A549 (cell line): ENCODE data around the gene CIAO2B. TPM values are rescaled to one million over a fixed set of nuclear protein-coding genes. Genes with fewer than 3 reads are reported as not detected.

ENCODE experiments used
- ATAC-seq, 2 experiments: fragments of 200-7000 bp in 1 of 2; fragments of >200 bp in 1 of 2; cut with Nextera tagmentation in 1 of 2; cut with Tn5 transposase in 1 of 2; 3 replicates each; pipeline versions ENCODE4 v1.8.0 to v1.9.1; 2018 to 2020; ENCODE audit warnings: mild to moderate bottlenecking in 1 of 2, moderate library complexity in 1 of 2
- CTCF ChIA-PET: fragments of 300-600 bp; sonication (Branson Sonifier 250); formaldehyde crosslinking; extraction: SDS; loops from one replicate; lab custom pipeline; 2021; ENCODE audit warnings: antibody characterized with exemption, inconsistent platforms; lab: Yijun Ruan, JAX
- POLR2A ChIA-PET: fragments of 350-600 bp; formaldehyde crosslinking; extraction: SDS; loops from one replicate; lab custom pipeline; 2021; ENCODE audit warnings: antibody characterized with exemption, inconsistent platforms; lab: Yijun Ruan, JAX
- DNase-seq, 2 experiments: peaks; one replicate each; pipeline versions ENCODE4 v3.0.0 to v3.0.0-alpha.2; 2011 to 2016; ENCODE audit warnings: low read depth in 1 of 2, low spot score in 1 of 2
- FAIRE-seq: peaks from 2 replicates; lab custom pipeline; 2011; peaks lifted over from hg19 to GRCh38; lab: Jason Lieb, UNC
- H3K27ac ChIP-seq, 2 experiments: fragments of >200 bp; sonication (Bioruptor Twin); formaldehyde crosslinking; 3 replicates each; pipeline ENCODE4 v1.5.1; 2016 to 2017
- H3K4me1 ChIP-seq: fragments of >200 bp; sonication (Bioruptor Twin); formaldehyde crosslinking; 3 replicates; pipeline ENCODE4 v1.6.1; 2016
- H3K4me2 ChIP-seq: fragments of >200 bp; sonication (Bioruptor Twin); formaldehyde crosslinking; 3 replicates; pipeline ENCODE4 v1.6.1; 2016
- H3K4me3 ChIP-seq: fragments of >200 bp; sonication (Bioruptor Twin); formaldehyde crosslinking; 3 replicates; pipeline ENCODE4 v1.5.1; 2016
- H3K9me3 ChIP-seq: fragments of >200 bp; sonication (Bioruptor Twin); formaldehyde crosslinking; 3 replicates; pipeline ENCODE4 v1.6.1; 2016
- CBX2 ChIP-seq: fragments of 200-600 bp; sonication (generic); IDR thresholded peaks from 2 replicates; pipeline ENCODE4 v1.6.1; 2016; ENCODE audit warnings: low read depth, mild to moderate bottlenecking, borderline replicate concordance
- CHD2 ChIP-seq: fragments of 150-350 bp; IDR thresholded peaks from 2 replicates; pipeline ENCODE4 v1.6.1; 2014; ENCODE audit warnings: low read length; ENCODE audit not compliant: partially characterized antibody
- EHF ChIP-seq: fragments of 250-450 bp; sonication (Bioruptor Pico); IDR thresholded peaks from 2 replicates; pipeline ENCODE4 v1.5.0; 2020; ENCODE audit warnings: mild to moderate bottlenecking
- HOXB5 ChIP-seq: fragments of 250-450 bp; sonication (Bioruptor Pico); IDR thresholded peaks from 2 replicates; pipeline ENCODE4 v1.5.0; 2020; ENCODE audit warnings: mild to moderate bottlenecking, moderate library complexity
- JUNB ChIP-seq: fragments of >200 bp; sonication (Bioruptor Twin); formaldehyde crosslinking; IDR thresholded peaks from 2 replicates; pipeline ENCODE4 v1.6.1; 2016
- MAZ ChIP-seq: fragments of 150-350 bp; IDR thresholded peaks from 2 replicates; pipeline ENCODE4 v1.6.1; 2014; ENCODE audit warnings: antibody characterized with exemption, low read depth, low read length, borderline replicate concordance
- TFCP2L1 ChIP-seq: fragments of 250-450 bp; sonication (Bioruptor Pico); IDR thresholded peaks from 2 replicates; pipeline ENCODE4 v1.5.0; 2021; ENCODE audit warnings: mild to moderate bottlenecking
- WGBS: methylation state at CpG from one replicate; pipeline ENCODE4 v1.1.6; 2017; ENCODE audit errors: missing lambda C conversion rate; 5-methylcytosine and 5-hydroxymethylcytosine counted together
- polyA plus RNA-seq, 4 experiments: library from polyadenylated mRNA; depleted of rRNA in 3 of 4; stranded (reverse); fragments of >200 nt; fragmentation: RNase III in 1 of 4; extraction: RNeasy Plus Mini Kit Qiagen cat#74134 plus additional on column Dnase treatment in 1 of 4; gene quantifications; 2 replicates in 3 of 4; 3 replicates in 1 of 4; pipeline ENCODE4 v1.2.3, GENCODE V29; 2011 to 2017

Gene CIAO2B
- polyA plus RNA-seq, 2 of the 4 experiments (the other 2 are of a cell fraction) = 134 to 140 TPM

DNA sequence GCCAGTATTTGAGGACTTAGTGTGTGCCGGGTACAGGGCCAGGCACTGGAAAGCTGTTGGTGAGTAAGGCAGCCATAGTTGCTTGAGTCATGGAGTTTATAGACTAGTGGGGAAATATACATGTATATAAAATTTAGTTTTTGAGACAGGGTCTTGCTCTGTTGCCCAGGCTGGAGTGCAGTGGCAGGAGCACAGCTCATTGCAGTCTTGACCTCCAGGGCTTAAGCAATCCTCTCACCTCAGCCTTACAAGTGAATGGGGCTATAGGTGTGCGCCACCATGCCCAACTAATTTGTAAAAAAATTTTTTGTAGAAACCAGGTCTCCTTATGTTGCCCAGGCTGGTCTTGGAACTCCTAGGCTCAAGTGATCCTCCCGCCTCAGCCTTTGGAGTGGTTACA lies 51.5 kb downstream of the CIAO2B start:
- Histone ChIP-seq H3K4me3 (no peak overlapping the region), H3K27ac (no peak overlapping the region), H3K4me1 (peaks cover 13% of the 10 kb centered on the region; the same call in 2 of the 3 replicates), H3K4me2 (no peak overlapping the region), H3K9me3 (no peaks in the 10 kb centered on the region)
- ATAC-seq (no peak), DNase-seq (no peak), FAIRE-seq (no peak)
- TF ChIP-seq HOXB5 (CRISPR knock-in tag) = no peak
- no peak for TF ChIP-seq MAZ
- TF ChIP-seq CBX2 = no peak
- no peak for TF ChIP-seq TFCP2L1
- TF ChIP-seq EHF (CRISPR knock-in tag) = no peak
- no peak for TF ChIP-seq JUNB
- TF ChIP-seq CHD2 = no peak
- ChIA-PET POLR2A (no interaction called here), CTCF (interaction anchor here (0.7 to 40.8 kb wide), 11 partner anchors 8 to 185 kb away, joined by 3 to 837 read pairs (median 5); partner anchors contain the start of genes CDH16, CES3, NAE1 and RRAD)
- WGBS = 96% methylated on average over 3 of the region's 3 CpGs

Other genes starting within 250 kb of the CIAO2B start
- gene CMTM4, start 237.7 kb downstream of the CIAO2B start, polyA plus RNA-seq (2011; rRNA removed) = 58.6 and 61.6 TPM in 2 replicates
- gene CMTM4, start 237.7 kb downstream of the CIAO2B start, polyA plus RNA-seq (2017; fragmentation: RNase III; extraction: RNeasy Plus Mini Kit Qiagen cat#74134 plus additional on column Dnase treatment) = 22.9 to 25.9 TPM (median 24.8 TPM) in 3 replicates
- gene DYNC1LI2, start 182.8 kb downstream of the CIAO2B start, polyA plus RNA-seq (2011; rRNA removed) = 112 and 128 TPM in 2 replicates
- gene DYNC1LI2, start 182.8 kb downstream of the CIAO2B start, polyA plus RNA-seq (2017; fragmentation: RNase III; extraction: RNeasy Plus Mini Kit Qiagen cat#74134 plus additional on column Dnase treatment) = 93.5 to 107 TPM (median 96.5 TPM) in 3 replicates
- gene TERB1, start 132.8 kb downstream of the CIAO2B start, polyA plus RNA-seq (2011; rRNA removed) = 0.07 and 0.18 TPM in 2 replicates
- 0.12 to 0.18 TPM (median 0.17 TPM) in 3 replicates for gene TERB1, start 132.8 kb downstream of the CIAO2B start, polyA plus RNA-seq (2017; fragmentation: RNase III; extraction: RNeasy Plus Mini Kit Qiagen cat#74134 plus additional on column Dnase treatment)
- gene NAE1, start 103.4 kb downstream of the CIAO2B start, polyA plus RNA-seq (2011; rRNA removed) = 89.8 and 132 TPM in 2 replicates
- gene NAE1, start 103.4 kb downstream of the CIAO2B start, polyA plus RNA-seq (2017; fragmentation: RNase III; extraction: RNeasy Plus Mini Kit Qiagen cat#74134 plus additional on column Dnase treatment) = 90.0 to 96.2 TPM (median 94.9 TPM) in 3 replicates
- gene CA7, start 90.0 kb downstream of the CIAO2B start, polyA plus RNA-seq (2011; rRNA removed) = not detected in 2 replicates
- gene CA7, start 90.0 kb downstream of the CIAO2B start, polyA plus RNA-seq (2017; fragmentation: RNase III; extraction: RNeasy Plus Mini Kit Qiagen cat#74134 plus additional on column Dnase treatment) = not detected in 3 replicates
- gene PDP2, start 53.9 kb downstream of the CIAO2B start, polyA plus RNA-seq (2011; rRNA removed) = 10.0 and 10.7 TPM in 2 replicates
- 7.7 to 10.5 TPM (median 8.7 TPM) in 3 replicates for gene PDP2, start 53.9 kb downstream of the CIAO2B start, polyA plus RNA-seq (2017; fragmentation: RNase III; extraction: RNeasy Plus Mini Kit Qiagen cat#74134 plus additional on column Dnase treatment)
- 0.18 and 0.37 TPM in 2 replicates for gene CDH16, start 15.5 kb downstream of the CIAO2B start, polyA plus RNA-seq (2011; rRNA removed)
- gene CDH16, start 15.5 kb downstream of the CIAO2B start, polyA plus RNA-seq (2017; fragmentation: RNase III; extraction: RNeasy Plus Mini Kit Qiagen cat#74134 plus additional on column Dnase treatment) = 0.24 to 0.25 TPM (median 0.25 TPM) in 3 replicates
- gene RRAD, start 8.9 kb downstream of the CIAO2B start, polyA plus RNA-seq (2011; rRNA removed) = 0.46 and 0.75 TPM in 2 replicates
- 2.2 to 4.7 TPM (median 3.4 TPM) in 3 replicates for gene RRAD, start 8.9 kb downstream of the CIAO2B start, polyA plus RNA-seq (2017; fragmentation: RNase III; extraction: RNeasy Plus Mini Kit Qiagen cat#74134 plus additional on column Dnase treatment)
- gene CES2, start 1.1 kb upstream of the CIAO2B start, polyA plus RNA-seq (2011; rRNA removed) = 19.4 and 20.4 TPM in 2 replicates
- gene CES2, start 1.1 kb upstream of the CIAO2B start, polyA plus RNA-seq (2017; fragmentation: RNase III; extraction: RNeasy Plus Mini Kit Qiagen cat#74134 plus additional on column Dnase treatment) = 19.9 to 22.0 TPM (median 20.3 TPM) in 3 replicates
- 3.8 and 4.1 TPM in 2 replicates for gene CES3, start 26.9 kb upstream of the CIAO2B start, polyA plus RNA-seq (2011; rRNA removed)
- gene CES3, start 26.9 kb upstream of the CIAO2B start, polyA plus RNA-seq (2017; fragmentation: RNase III; extraction: RNeasy Plus Mini Kit Qiagen cat#74134 plus additional on column Dnase treatment) = 2.1 to 2.7 TPM (median 2.3 TPM) in 3 replicates
- 3.5 and 4.4 TPM in 2 replicates for gene CES4A, start 54.2 kb upstream of the CIAO2B start, polyA plus RNA-seq (2011; rRNA removed)
- 2.5 to 3.5 TPM (median 2.8 TPM) in 3 replicates for gene CES4A, start 54.2 kb upstream of the CIAO2B start, polyA plus RNA-seq (2017; fragmentation: RNase III; extraction: RNeasy Plus Mini Kit Qiagen cat#74134 plus additional on column Dnase treatment)
- 35.9 and 61.3 TPM in 2 replicates for gene CBFB, start 94.7 kb upstream of the CIAO2B start, polyA plus RNA-seq (2011; rRNA removed)
- gene CBFB, start 94.7 kb upstream of the CIAO2B start, polyA plus RNA-seq (2017; fragmentation: RNase III; extraction: RNeasy Plus Mini Kit Qiagen cat#74134 plus additional on column Dnase treatment) = 26.0 to 29.3 TPM (median 27.7 TPM) in 3 replicates
- 37.6 and 48.6 TPM in 2 replicates for gene PHAF1, start 175.5 kb upstream of the CIAO2B start, polyA plus RNA-seq (2011; rRNA removed)
- 20.7 to 21.6 TPM (median 20.9 TPM) in 3 replicates for gene PHAF1, start 175.5 kb upstream of the CIAO2B start, polyA plus RNA-seq (2017; fragmentation: RNase III; extraction: RNeasy Plus Mini Kit Qiagen cat#74134 plus additional on column Dnase treatment)
- gene B3GNT9, start 216.6 kb upstream of the CIAO2B start, polyA plus RNA-seq (2011; rRNA removed) = 6.8 and 8.5 TPM in 2 replicates
- gene B3GNT9, start 216.6 kb upstream of the CIAO2B start, polyA plus RNA-seq (2017; fragmentation: RNase III; extraction: RNeasy Plus Mini Kit Qiagen cat#74134 plus additional on column Dnase treatment) = 6.7 to 9.3 TPM (median 9.0 TPM) in 3 replicates
- gene TRADD, start 225.5 kb upstream of the CIAO2B start, polyA plus RNA-seq (2011; rRNA removed) = 7.8 and 9.1 TPM in 2 replicates
- gene TRADD, start 225.5 kb upstream of the CIAO2B start, polyA plus RNA-seq (2017; fragmentation: RNase III; extraction: RNeasy Plus Mini Kit Qiagen cat#74134 plus additional on column Dnase treatment) = 13.2 to 15.2 TPM (median 15.2 TPM) in 3 replicates
- 5.4 and 5.6 TPM in 2 replicates for gene FBXL8, start 225.6 kb upstream of the CIAO2B start, polyA plus RNA-seq (2011; rRNA removed)
- 12.5 to 14.4 TPM (median 13.1 TPM) in 3 replicates for gene FBXL8, start 225.6 kb upstream of the CIAO2B start, polyA plus RNA-seq (2017; fragmentation: RNase III; extraction: RNeasy Plus Mini Kit Qiagen cat#74134 plus additional on column Dnase treatment)
- 8.3 and 11.7 TPM in 2 replicates for gene HSF4, start 230.3 kb upstream of the CIAO2B start, polyA plus RNA-seq (2011; rRNA removed)
- 15.3 to 22.0 TPM (median 18.9 TPM) in 3 replicates for gene HSF4, start 230.3 kb upstream of the CIAO2B start, polyA plus RNA-seq (2017; fragmentation: RNase III; extraction: RNeasy Plus Mini Kit Qiagen cat#74134 plus additional on column Dnase treatment)
- 22.6 and 24.4 TPM in 2 replicates for gene NOL3, start 236.1 kb upstream of the CIAO2B start, polyA plus RNA-seq (2011; rRNA removed)
- 38.5 to 41.3 TPM (median 39.1 TPM) in 3 replicates for gene NOL3, start 236.1 kb upstream of the CIAO2B start, polyA plus RNA-seq (2017; fragmentation: RNase III; extraction: RNeasy Plus Mini Kit Qiagen cat#74134 plus additional on column Dnase treatment)
- gene MATCAP1, start 249.6 kb upstream of the CIAO2B start, polyA plus RNA-seq (2011; rRNA removed) = 7.2 and 7.5 TPM in 2 replicates
- gene MATCAP1, start 249.6 kb upstream of the CIAO2B start, polyA plus RNA-seq (2017; fragmentation: RNase III; extraction: RNeasy Plus Mini Kit Qiagen cat#74134 plus additional on column Dnase treatment) = 16.1 to 23.5 TPM (median 20.8 TPM) in 3 replicates